ENCODE data around the gene NUPR1.
"Not testable (repeated sequence)": the region's sequence is repeated elsewhere in the genome, so short reads cannot be mapped to it uniquely, and the experiment has no call there.

The NUPR1 gene

GRCh38 chr16:28504707-28505404 lies 33.9 kb downstream of the NUPR1 start:
- no peak for TF ChIP-seq CTCF (IDR thresholded peaks at IDR 0.05; ENCODE audit: low read depth, low read length, missing control alignments)
- no peak for DNase-seq
- H3K27ac ChIP-seq, result no peak overlapping the region
- H3K4me3 ChIP-seq (ENCODE audit: low read depth, low read length), result no peak overlapping the region
- H3K27me3 ChIP-seq (replicated peaks), result peaks cover 3% of the 10 kb centered on the region
- H3K36me3 ChIP-seq (replicated peaks), result no peaks in the 10 kb centered on the region
- in situ Hi-C loops (cut with HindIII; ENCODE audit: low pct_ligation_motif_present, low sequenced_read_pairs), result no loop called here

- Histone ChIP-seq H3K4me3 (ENCODE audit: low read depth, low read length) (no peak overlapping the region), H3K27me3 (replicated peaks) (peaks cover 3% of the 10 kb centered on the region), H3K36me3 (replicated peaks) (no peaks in the 10 kb centered on the region), H3K27ac (no peak overlapping the region)
- no peak for TF ChIP-seq CTCF (IDR thresholded peaks at IDR 0.05; ENCODE audit: low read depth, low read length, missing control alignments)
- in situ Hi-C loops (cut with HindIII; ENCODE audit: low pct_ligation_motif_present, low sequenced_read_pairs), result no loop called here
- no peak for DNase-seq
Observed at GRCh38 chr16:28503470-28504259, 35.1 kb downstream of the NUPR1 start.

- no peak overlapping the region for H3K27ac ChIP-seq
- H3K4me3 ChIP-seq (ENCODE audit: low read depth, low read length), result no peak overlapping the region
- H3K36me3 ChIP-seq (replicated peaks), result no peaks in the 10 kb centered on the region
- no peak for TF ChIP-seq CTCF (IDR thresholded peaks at IDR 0.05; ENCODE audit: low read depth, low read length, missing control alignments)
- no peak for DNase-seq
- H3K27me3 ChIP-seq (replicated peaks), result peaks cover 3% of the 10 kb centered on the region
- in situ Hi-C loops (cut with HindIII; ENCODE audit: low pct_ligation_motif_present, low sequenced_read_pairs), result no loop called here
Observed at GRCh38 chr16:28502290-28502689, 36.5 kb downstream of the NUPR1 start.

GRCh38 chr16:28501258-28502232 lies 37.2 kb downstream of the NUPR1 start:
- no peak for TF ChIP-seq CTCF (IDR thresholded peaks at IDR 0.05; ENCODE audit: low read depth, low read length, missing control alignments)
- DNase-seq, result no peak
- Histone ChIP-seq H3K4me3 (ENCODE audit: low read depth, low read length) (no peak overlapping the region), H3K27me3 (replicated peaks) (peaks cover 3% of the 10 kb centered on the region), H3K27ac (no peak overlapping the region), H3K36me3 (replicated peaks) (no peaks in the 10 kb centered on the region)
- in situ Hi-C loops (cut with HindIII; ENCODE audit: low pct_ligation_motif_present, low sequenced_read_pairs), result no loop called here

GRCh38 chr16:28500476-28501180 lies 38.1 kb downstream of the NUPR1 start:
- H3K4me3 ChIP-seq (ENCODE audit: low read depth, low read length); H3K36me3 ChIP-seq (replicated peaks); H3K27ac ChIP-seq; H3K27me3 ChIP-seq (replicated peaks); in situ Hi-C loops (cut with HindIII; ENCODE audit: low pct_ligation_motif_present, low sequenced_read_pairs); DNase-seq: not testable (repeated sequence)
